GM12873 (cell line): ENCODE measurements around the gene RFX3.

ENCODE experiments used
- CTCF ChIP-seq: IDR thresholded peaks from 2 replicates; pipeline ENCODE4 v1.5.1; 2012; ENCODE audit warnings: low read depth, mild to moderate bottlenecking, moderate library complexity, low read length, control low read depth; ENCODE audit not compliant: insufficient read depth; ENCODE audit errors: missing control alignments

Gene RFX3

DNA sequence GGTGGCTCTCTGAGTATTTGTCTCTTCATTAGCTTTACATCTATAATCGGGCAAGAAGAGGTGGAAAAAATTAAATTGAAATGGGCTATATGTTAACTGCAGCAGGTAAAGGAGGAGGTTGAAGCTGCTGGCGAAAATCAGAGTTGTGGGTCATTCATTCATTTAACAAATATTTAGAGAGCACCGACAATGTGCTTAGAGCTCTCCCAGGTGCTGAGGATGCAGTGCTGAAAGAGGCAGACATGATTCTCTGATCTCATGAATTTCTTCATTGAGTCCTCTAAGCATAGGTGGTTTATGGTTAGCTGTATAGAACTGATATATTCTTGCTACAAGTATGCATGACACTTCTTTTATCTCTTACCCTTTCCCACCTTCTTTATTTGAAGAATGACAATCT lies 243.4 kb downstream of the RFX3 start:
- no peak for TF ChIP-seq CTCF

DNA sequence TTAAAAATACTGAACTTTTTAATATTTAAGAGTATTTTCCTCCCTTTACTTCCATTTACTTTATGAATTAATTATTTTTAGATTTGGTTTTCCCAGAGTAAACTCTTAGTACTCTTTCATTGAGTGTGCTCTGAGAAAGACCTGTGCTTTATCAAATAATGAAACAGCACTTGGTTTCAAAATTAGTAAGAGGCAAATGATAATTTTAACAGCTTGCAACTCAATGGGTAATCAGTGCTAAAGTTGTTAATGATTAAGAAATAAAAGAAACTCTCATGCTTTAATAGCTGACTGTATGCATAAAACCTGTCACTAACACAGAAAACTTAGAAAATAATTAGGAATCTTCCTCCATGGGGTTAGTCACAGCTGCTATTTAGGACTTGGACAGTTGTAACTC lies 244.4 kb downstream of the RFX3 start:
- TF ChIP-seq CTCF: no peak

GRCh38 chr9:3277200-3277599 lies 248.6 kb downstream of the RFX3 start:
- no peak for TF ChIP-seq CTCF

DNA sequence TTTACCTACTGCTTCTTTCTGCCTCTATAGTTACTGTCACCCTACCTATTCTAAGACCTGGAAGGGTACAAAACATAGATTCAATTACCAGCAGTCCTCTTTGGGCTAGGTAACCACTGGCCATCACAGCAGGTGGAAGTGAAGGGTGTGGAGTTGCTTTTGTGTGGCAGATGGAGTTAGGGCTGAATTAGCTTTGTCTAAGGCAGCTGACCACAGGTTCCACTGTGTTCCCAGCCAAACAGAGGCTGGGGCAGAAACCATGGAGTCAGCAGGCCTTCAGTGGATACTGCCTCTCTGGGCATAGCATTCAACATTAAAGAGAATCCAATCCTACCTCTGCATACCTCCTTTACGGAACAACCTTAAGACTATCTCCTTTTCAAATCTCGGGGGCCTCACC lies 254.2 kb downstream of the RFX3 start:
- no peak for TF ChIP-seq CTCF

- no peak for TF ChIP-seq CTCF
Measured at GRCh38 chr9:3271157-3271556, 254.6 kb downstream of the RFX3 start.

GRCh38 chr9:3268223-3268622 lies 257.6 kb downstream of the RFX3 start:
- no peak for TF ChIP-seq CTCF

DNA sequence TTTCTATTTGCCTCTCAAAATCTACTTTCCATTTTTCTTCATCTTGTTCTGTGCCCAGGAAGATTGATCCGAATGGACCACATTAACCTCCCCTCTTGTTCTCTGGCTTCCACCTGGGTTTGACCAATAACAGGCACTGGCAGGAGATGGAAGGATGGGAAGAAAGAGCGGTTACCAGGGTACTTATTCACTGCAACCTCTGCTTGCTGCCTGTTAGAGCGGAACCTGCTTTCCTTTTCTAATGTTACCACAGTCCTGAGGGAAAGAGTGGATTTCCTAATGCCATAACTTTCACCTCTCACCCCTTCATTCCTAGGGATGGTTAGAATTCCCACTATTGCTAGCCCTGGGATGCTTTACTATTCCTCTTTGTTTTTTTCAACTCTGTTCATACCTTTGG lies 262.1 kb downstream of the RFX3 start:
- TF ChIP-seq CTCF: no peak
